Body of pancreas (tissue), 4 donors: ENCODE measurements around the gene PABPN1L. TPM values are rescaled to one million over a fixed set of nuclear protein-coding genes. Genes with fewer than 3 reads are reported as not detected.

Experiments
- ATAC-seq: fragments of 150-250 bp; one replicate; pipeline ENCODE4 v1.9.1; 2016
- DNase-seq, 4 donors: peaks; one replicate each; pipeline ENCODE4 v3.0.0-alpha.2; 2019
- H3K27ac ChIP-seq, 4 donors: fragments of 200-600 bp; sonication (generic); 1 replicate in 3 of 4; 2 replicates in 1 of 4; pipeline versions ENCODE4 v1.5.1 to v1.6.1; 2016 to 2019; ENCODE audit warnings: mild to moderate bottlenecking in 1 of 4, mixed read lengths in 1 of 4, moderate library complexity in 1 of 4
- H3K27me3 ChIP-seq, 2 donors: fragments of 200-600 bp; sonication (generic); one replicate each; pipeline ENCODE4 v1.6.0; 2016; ENCODE audit warnings: mild to moderate bottlenecking in 1 of 2
- H3K36me3 ChIP-seq, 2 donors: fragments of 200-600 bp; sonication (generic); replicated peaks in 1 of 2; 2 replicates each; pipeline ENCODE4 v1.5.1; 2016; ENCODE audit warnings: low read depth in 2 of 2; ENCODE audit not compliant: insufficient read depth in 1 of 2
- H3K4me1 ChIP-seq: fragments of 200-600 bp; sonication (generic); one replicate; pipeline ENCODE4 v1.6.0; 2016
- H3K4me3 ChIP-seq, 2 donors: fragments of 200-600 bp; sonication (generic); 1 replicate in 1 of 2; 2 replicates in 1 of 2; pipeline ENCODE4 v1.5.1; 2016 to 2019
- H3K9me3 ChIP-seq, 3 donors: fragments of 200-600 bp; sonication (generic); 1 replicate in 2 of 3; 2 replicates in 1 of 3; pipeline ENCODE4 v1.5.1; 2016
- CTCF ChIP-seq, 7 experiments: fragments of 450-650 bp in 4 of 7; fragments of 200-600 bp in 3 of 7; sonication (generic) in 3 of 7; IDR thresholded peaks; one replicate each; pipeline ENCODE4 v1.5.1; 2016 to 2019; ENCODE audit warnings: antibody characterized with exemption in 7 of 7
- POLR2A ChIP-seq, 3 donors: fragments of 450-650 bp; IDR thresholded peaks; one replicate each; pipeline ENCODE4 v1.6.1; 2016; ENCODE audit warnings: antibody characterized with exemption in 3 of 3, mild to moderate bottlenecking in 2 of 3
- WGBS, 2 donors: methylation state at CpG; one replicate each; pipeline ENCODE4 v1.1.5; 2017; 5-methylcytosine and 5-hydroxymethylcytosine counted together
- intact Hi-C: fragments of 100-400 bp; cut with DNase I; formaldehyde crosslinking; loops from one replicate; pipeline ENCODE4 v1.15.1; 2023
- total RNA-seq, 2 donors: library from RNA; depleted of rRNA; stranded (reverse); fragments of >200 nt; gene quantifications; one replicate each; pipeline ENCODE4 v1.1.0, GENCODE V29; 2016

Gene PABPN1L
- total RNA-seq, 2 donors from 2014 or later = not detected

DNA sequence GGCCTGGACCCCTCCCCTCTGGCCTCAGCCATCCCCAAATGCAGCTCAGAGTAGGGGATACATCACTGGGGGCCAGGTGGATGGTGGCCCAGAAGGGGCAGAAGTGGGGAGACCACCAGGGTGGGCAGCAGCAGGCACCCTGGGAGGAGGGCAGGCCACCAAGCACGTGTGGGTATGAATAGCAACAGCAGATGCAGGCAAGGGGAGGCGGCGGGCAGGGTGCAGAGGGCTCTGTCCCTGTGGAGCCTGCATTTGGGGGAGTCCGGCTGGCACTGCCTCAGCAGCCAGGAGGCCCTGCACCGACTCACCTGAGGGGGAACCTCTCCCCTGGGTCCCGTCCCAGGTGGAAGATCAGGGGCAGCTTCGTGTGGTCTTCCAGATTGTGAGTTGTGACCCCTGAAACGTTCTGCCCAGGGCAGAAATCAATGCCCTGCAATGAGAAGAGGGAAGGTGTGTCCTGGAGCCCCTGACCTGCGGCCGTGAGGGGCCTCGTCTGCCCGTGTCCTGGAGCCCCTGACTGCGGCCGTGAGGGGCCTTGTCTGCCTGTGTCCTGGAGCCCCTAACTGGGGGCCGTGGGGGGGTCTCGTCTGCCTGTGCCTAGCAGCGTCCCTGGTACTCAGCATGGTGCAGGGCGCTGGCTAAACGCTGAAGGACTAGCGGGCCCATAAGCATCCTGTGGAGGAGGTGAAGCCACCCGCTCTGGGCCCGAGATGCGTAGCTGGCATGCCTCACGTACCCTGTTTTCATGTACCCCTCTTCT lies 44.0 kb downstream of the PABPN1L start:
- ATAC-seq (no peak), DNase-seq (no peak)
- Histone ChIP-seq H3K27ac (no peak overlapping the region), H3K36me3 (peaks cover 0 to 4% of the 10 kb centered on the region in 2 donors), H3K9me3 (no peaks in the 10 kb centered on the region), H3K4me3 (no peak overlapping the region), H3K27me3 (no peaks in the 10 kb centered on the region), H3K4me1 (no peaks in the 10 kb centered on the region)
- intact Hi-C loops = no loop called here
- no peak for TF ChIP-seq POLR2A (IDR thresholded peaks at IDR 0.05)
- no peak for TF ChIP-seq CTCF (IDR thresholded peaks at IDR 0.05)
- WGBS, 2 donors = 90 to 95% methylated on average over 10 to 24 of the region's 24 CpGs

DNA sequence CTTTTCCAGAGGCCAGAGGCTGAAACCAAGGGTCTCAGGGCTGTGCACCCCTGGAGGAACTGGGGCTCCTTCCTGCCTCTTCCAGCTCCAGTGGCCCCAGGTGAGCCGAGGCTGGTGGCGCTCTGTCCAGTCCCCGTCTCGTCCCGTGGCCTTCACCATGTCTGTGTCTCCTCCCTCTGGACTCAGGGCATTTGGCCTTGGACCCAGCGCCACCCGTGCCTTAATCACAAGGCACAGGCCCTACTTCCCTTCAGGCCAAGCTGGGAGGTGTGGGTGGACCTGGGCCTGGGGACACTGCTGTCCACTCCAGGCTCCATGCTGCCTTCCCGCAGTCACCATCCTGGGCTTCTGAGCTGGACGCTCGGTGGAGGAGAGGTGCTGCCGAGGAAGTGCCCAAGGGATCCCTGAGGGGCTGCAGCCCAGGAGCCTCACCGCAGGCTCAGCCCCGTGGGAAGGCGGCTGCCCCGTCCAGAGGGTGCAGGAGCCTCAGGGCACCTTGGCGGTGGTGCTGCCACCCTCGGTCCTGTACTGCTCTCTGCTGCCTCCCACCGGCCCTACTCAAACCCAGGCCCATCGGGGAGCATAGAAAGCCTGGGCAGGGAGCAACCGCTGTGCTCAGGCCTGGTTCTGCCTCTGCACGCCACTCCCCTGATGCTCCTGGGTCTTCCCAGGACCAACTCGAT lies 45.2 kb downstream of the PABPN1L start:
- Histone ChIP-seq H3K4me3 (no peak overlapping the region), H3K9me3 (no peaks in the 10 kb centered on the region), H3K27me3 (no peaks in the 10 kb centered on the region), H3K4me1 (no peaks in the 10 kb centered on the region), H3K36me3 (peaks cover 0 to 4% of the 10 kb centered on the region in 2 donors), H3K27ac (no peak overlapping the region)
- TF ChIP-seq CTCF (IDR thresholded peaks at IDR 0.05) (no peak), POLR2A (IDR thresholded peaks at IDR 0.05) (no peak)
- intact Hi-C loops = no loop called here
- 82 to 91% methylated on average over 14 to 22 of the region's 22 CpGs for WGBS, 2 donors
- ATAC-seq (no peak), DNase-seq (no peak)

DNA sequence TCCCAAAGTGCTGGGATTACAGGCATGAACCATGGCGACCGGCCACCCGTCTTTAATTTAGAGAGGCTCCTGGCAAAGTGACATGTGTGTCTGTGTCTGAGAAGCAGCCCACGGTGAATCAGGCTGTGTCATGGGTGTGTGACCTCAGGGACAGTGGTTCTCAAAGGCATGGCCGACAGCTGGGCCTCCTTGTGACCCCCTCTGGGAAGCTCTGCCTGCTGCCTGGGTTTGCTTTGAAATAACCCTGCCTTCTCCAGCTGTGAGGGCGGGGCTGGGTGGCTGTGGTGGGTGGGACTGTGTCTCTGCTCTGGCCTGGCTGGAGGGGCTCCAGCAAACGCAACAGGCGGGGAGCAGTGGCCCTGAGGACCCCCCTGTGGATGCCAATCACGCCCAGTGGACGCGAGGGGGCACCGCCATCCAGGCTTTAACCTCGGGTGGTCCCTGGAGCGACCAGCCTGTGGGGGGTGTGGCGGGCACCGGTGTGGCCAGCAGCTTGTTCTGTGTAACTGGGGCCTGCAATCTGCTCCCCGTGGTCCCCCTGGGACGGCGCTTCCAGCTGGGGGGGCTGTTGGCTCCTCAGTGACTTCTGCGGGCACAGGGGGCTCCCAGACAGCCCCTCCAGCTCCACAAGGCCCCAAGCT lies 46.0 kb downstream of the PABPN1L start:
- intact Hi-C loops = no loop called here
- 89 to 100% methylated on average over 6 to 20 of the region's 20 CpGs for WGBS, 2 donors
- H3K4me3 ChIP-seq = no peak overlapping the region
- ATAC-seq (no peak), DNase-seq (no peak)
- peaks cover 0 to 4% of the 10 kb centered on the region in 2 donors for H3K36me3 ChIP-seq
- H3K27ac ChIP-seq = no peak overlapping the region
- H3K9me3 ChIP-seq = no peaks in the 10 kb centered on the region
- H3K4me1 ChIP-seq = no peaks in the 10 kb centered on the region
- no peaks in the 10 kb centered on the region for H3K27me3 ChIP-seq
- TF ChIP-seq CTCF (IDR thresholded peaks at IDR 0.05) = no peak
- no peak for TF ChIP-seq POLR2A (IDR thresholded peaks at IDR 0.05)

DNA sequence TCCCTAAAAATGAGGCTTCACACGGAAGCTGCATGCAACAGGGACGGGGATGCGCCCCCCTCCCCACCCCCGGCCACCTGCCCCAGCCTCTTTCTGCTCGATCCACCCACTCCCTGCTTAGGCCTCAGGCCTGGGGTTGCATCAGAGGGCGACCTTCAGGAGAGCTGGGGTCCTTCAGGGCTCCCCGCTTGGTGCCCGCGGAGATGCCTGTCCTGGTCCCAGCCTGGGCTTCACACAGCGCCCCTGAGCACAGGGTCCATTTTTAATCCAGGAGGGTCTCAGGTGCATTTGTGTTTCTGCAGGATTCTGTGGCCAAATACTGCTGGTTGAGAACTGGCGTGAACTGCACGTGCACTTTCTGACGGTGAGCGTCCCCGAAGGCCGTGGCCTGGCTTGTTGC lies 47.3 kb downstream of the PABPN1L start:
- Histone ChIP-seq H3K36me3 (peaks cover 0 to 4% of the 10 kb centered on the region in 2 donors), H3K27ac (no peak overlapping the region), H3K9me3 (no peaks in the 10 kb centered on the region), H3K4me3 (no peak overlapping the region), H3K27me3 (no peaks in the 10 kb centered on the region), H3K4me1 (no peaks in the 10 kb centered on the region)
- intact Hi-C loops = loop anchor here (10.0 kb wide), 1 partner anchor 396 kb away; the partner anchor contains the start of gene ZNF778
- ATAC-seq (no peak), DNase-seq (no peak)
- no peak for TF ChIP-seq CTCF (IDR thresholded peaks at IDR 0.05)
- no peak for TF ChIP-seq POLR2A (IDR thresholded peaks at IDR 0.05)
- WGBS, 2 donors = 74 to 80% methylated on average over 8 to 15 of the region's 16 CpGs
